Panc1 (cell line): ENCODE measurements around the gene LHX2.

Source experiments
- POLR2AphosphoS5 ChIP-seq: IDR thresholded peaks from 2 replicates; pipeline ENCODE4 v1.6.1; 2012; ENCODE audit warnings: mild to moderate bottlenecking, low read depth, low read length, moderate library complexity
- TCF7L2 ChIP-seq: IDR thresholded peaks from 2 replicates; pipeline ENCODE4 v1.6.1; 2011; ENCODE audit warnings: mild to moderate bottlenecking, low read depth, low read length, inconsistent platforms
- TF ChIP-seq, protein P1 (sequence below): fragments of 450-650 bp; IDR thresholded peaks from 2 replicates; pipeline ENCODE4 v1.5.1; 2017; ENCODE audit warnings: mild to moderate bottlenecking
- TF ChIP-seq, protein P2 (sequence below), 2 experiments: IDR thresholded peaks; 2 replicates each; pipeline ENCODE4 v1.6.1; 2011 to 2012; ENCODE audit warnings: low read depth in 2 of 2, control low read depth in 1 of 2, low read length in 1 of 2, mild to moderate bottlenecking in 1 of 2, moderate library complexity in 1 of 2; ENCODE audit not compliant: insufficient read depth in 1 of 2

DNA sequence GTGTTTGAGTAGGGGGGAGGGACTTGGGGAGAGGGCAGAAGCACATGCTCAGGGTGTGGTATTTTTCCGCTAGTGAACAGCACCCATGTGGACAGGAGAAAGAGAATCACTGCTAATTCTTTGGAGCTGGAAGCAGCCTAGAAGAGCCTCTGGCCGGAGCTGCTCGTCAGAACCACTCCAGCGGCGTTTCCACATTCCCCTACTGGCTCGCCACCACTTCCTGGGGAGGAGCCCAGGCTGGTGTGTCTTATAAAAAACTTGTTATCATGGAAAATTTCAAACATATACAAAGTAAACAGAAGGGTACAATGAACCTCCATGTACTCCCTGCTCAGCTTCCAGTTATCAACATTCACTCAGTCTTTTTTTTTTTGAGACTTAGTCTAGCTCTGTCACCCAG is 26.7 kb downstream of the LHX2 start:
- TF ChIP-seq, protein P1, sequence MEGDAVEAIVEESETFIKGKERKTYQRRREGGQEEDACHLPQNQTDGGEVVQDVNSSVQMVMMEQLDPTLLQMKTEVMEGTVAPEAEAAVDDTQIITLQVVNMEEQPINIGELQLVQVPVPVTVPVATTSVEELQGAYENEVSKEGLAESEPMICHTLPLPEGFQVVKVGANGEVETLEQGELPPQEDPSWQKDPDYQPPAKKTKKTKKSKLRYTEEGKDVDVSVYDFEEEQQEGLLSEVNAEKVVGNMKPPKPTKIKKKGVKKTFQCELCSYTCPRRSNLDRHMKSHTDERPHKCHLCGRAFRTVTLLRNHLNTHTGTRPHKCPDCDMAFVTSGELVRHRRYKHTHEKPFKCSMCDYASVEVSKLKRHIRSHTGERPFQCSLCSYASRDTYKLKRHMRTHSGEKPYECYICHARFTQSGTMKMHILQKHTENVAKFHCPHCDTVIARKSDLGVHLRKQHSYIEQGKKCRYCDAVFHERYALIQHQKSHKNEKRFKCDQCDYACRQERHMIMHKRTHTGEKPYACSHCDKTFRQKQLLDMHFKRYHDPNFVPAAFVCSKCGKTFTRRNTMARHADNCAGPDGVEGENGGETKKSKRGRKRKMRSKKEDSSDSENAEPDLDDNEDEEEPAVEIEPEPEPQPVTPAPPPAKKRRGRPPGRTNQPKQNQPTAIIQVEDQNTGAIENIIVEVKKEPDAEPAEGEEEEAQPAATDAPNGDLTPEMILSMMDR, result no peak
- TF ChIP-seq TCF7L2 (no peak), POLR2AphosphoS5 (no peak)
- TF ChIP-seq, protein P2, sequence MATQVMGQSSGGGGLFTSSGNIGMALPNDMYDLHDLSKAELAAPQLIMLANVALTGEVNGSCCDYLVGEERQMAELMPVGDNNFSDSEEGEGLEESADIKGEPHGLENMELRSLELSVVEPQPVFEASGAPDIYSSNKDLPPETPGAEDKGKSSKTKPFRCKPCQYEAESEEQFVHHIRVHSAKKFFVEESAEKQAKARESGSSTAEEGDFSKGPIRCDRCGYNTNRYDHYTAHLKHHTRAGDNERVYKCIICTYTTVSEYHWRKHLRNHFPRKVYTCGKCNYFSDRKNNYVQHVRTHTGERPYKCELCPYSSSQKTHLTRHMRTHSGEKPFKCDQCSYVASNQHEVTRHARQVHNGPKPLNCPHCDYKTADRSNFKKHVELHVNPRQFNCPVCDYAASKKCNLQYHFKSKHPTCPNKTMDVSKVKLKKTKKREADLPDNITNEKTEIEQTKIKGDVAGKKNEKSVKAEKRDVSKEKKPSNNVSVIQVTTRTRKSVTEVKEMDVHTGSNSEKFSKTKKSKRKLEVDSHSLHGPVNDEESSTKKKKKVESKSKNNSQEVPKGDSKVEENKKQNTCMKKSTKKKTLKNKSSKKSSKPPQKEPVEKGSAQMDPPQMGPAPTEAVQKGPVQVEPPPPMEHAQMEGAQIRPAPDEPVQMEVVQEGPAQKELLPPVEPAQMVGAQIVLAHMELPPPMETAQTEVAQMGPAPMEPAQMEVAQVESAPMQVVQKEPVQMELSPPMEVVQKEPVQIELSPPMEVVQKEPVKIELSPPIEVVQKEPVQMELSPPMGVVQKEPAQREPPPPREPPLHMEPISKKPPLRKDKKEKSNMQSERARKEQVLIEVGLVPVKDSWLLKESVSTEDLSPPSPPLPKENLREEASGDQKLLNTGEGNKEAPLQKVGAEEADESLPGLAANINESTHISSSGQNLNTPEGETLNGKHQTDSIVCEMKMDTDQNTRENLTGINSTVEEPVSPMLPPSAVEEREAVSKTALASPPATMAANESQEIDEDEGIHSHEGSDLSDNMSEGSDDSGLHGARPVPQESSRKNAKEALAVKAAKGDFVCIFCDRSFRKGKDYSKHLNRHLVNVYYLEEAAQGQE (IDR thresholded peaks at IDR 0.05; ENCODE audit: insufficient read depth in 1 of 2, low read depth in 2 of 2, low read length in 1 of 2), result no peak
